AG04450 (cell line): ENCODE results near the gene EVC. TPM values are rescaled to one million over a fixed set of nuclear protein-coding genes. Genes with fewer than 3 reads are reported as not detected.

ENCODE experiments used
- CTCF ChIA-PET: fragments of 300-600, 350-600 bp; formaldehyde crosslinking; extraction: SDS; loops from one replicate; lab custom pipeline; 2022; ENCODE audit warnings: antibody characterized with exemption, inconsistent platforms; lab: Charles Lee
- POLR2A ChIA-PET: fragments of 350-600 bp; formaldehyde crosslinking; extraction: SDS; loops from one replicate; lab custom pipeline; 2021; ENCODE audit warnings: antibody characterized with exemption, inconsistent platforms; lab: Yijun Ruan, JAX
- DNase-seq: peaks from one replicate; pipeline ENCODE4 v3.0.0-alpha.2; 2011; ENCODE audit warnings: low read depth, low spot score
- H3K27ac ChIP-seq: one replicate; pipeline ENCODE4 v1.5.1; 2012; ENCODE audit warnings: low read depth, low read length, control low read depth
- H3K27me3 ChIP-seq: one replicate; pipeline ENCODE4 v1.6.0; 2012; ENCODE audit warnings: low read length; ENCODE audit not compliant: control insufficient read depth, insufficient read depth
- H3K4me3 ChIP-seq: 2 replicates; pipeline ENCODE4 v1.5.1; 2011; ENCODE audit warnings: mild to moderate bottlenecking, low read depth, low read length, control low read depth
- H3K9me3 ChIP-seq: 2 replicates; pipeline ENCODE4 v1.5.1; 2012; ENCODE audit warnings: low read length; ENCODE audit not compliant: control insufficient read depth, insufficient read depth
- CTCF ChIP-seq: IDR thresholded peaks from 2 replicates; pipeline ENCODE4 v1.5.1; 2011; ENCODE audit warnings: low read depth, low read length, control low read depth, inconsistent platforms
- polyA plus RNA-seq: library from polyadenylated mRNA; depleted of rRNA; stranded (reverse); fragments of >200 nt; gene quantifications from 2 replicates; pipeline ENCODE4 v1.2.3, GENCODE V29; 2011

EVC gene
- polyA plus RNA-seq, 1 experiment = 11.5 TPM

- ChIA-PET CTCF (no interaction called here), POLR2A (no interaction called here)
- no peak for DNase-seq
- no peak for TF ChIP-seq CTCF
- no peak overlapping the region for H3K27ac ChIP-seq
- no peaks in the 10 kb centered on the region for H3K27me3 ChIP-seq
- no peak overlapping the region for H3K4me3 ChIP-seq
- H3K9me3 ChIP-seq = peaks cover 7% of the 10 kb centered on the region; the same call in 1 of the 2 replicates
These were observed 21.9 kb upstream of the EVC start for GRCh38 chr4:5689065-5689464.

DNA sequence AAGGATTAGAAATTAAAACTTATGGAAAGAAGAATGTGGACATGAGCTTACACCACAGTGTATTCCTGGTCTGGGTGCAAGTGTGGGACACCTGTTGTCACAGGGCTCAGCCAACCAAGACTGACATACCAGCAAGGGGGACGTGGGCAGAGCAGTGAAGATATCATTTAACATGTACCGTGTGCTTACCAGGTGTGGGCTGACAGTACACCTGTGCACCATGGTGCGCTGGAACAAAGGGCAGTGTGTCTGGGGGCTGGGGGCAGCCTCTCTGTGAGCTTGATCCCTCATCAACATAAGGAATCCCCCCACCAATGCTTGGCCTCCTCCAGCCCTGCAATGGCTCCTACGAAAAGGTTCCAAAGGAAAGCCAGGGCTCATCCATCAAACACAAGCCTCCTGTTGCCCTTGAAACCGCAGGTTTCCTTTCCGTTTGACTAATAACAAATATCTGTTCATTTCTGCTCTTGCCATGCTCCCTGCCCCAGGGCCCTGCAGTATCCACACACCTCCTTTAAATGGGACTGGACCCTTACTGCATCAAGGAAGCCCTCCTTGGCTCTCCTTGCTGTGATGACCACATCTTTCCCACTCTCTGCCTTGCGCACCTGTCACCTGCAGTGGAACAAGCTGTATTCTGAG is 19.4 kb upstream of the EVC start:
- no peak for TF ChIP-seq CTCF
- H3K27me3 ChIP-seq = no peaks in the 10 kb centered on the region
- ChIA-PET POLR2A (no interaction called here), CTCF (no interaction called here)
- no peak overlapping the region for H3K4me3 ChIP-seq
- H3K27ac ChIP-seq = no peak overlapping the region
- no peak for DNase-seq
- H3K9me3 ChIP-seq = no peaks in the 10 kb centered on the region

GRCh38 chr4:5693871-5694270 is 17.1 kb upstream of the EVC start:
- Histone ChIP-seq H3K4me3 (no peak overlapping the region), H3K9me3 (no peaks in the 10 kb centered on the region), H3K27me3 (no peaks in the 10 kb centered on the region), H3K27ac (no peak overlapping the region)
- DNase-seq = no peak
- CTCF ChIA-PET = interaction anchor here (1.1 kb wide), 1 partner anchor 96 kb away, joined by 6 read pairs; no protein-coding TSS in a partner anchor
- POLR2A ChIA-PET = no interaction called here
- no peak for TF ChIP-seq CTCF

DNA sequence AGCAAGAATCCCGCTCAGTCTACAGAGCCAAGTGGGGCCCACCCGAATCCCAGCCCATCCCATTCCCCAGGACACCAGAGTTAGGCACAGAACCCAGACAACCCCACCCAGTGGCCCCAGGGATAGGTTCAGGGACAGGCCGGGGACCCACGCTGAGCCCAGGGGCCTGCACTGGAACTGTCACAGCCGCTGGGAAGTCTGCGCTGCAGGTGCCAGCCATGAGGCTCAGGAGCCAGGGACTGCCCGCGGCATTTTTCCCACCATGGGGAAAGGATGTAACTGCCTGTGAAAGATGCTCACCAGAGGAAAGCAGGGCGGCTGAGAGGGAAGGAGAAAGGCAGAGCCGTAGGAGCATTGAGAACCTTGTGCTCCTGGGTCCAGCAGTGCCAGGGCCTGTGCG is 14.7 kb upstream of the EVC start:
- no peak for TF ChIP-seq CTCF
- ChIA-PET POLR2A (no interaction called here), CTCF (no interaction called here)
- DNase-seq = no peak
- H3K27me3 ChIP-seq = no peaks in the 10 kb centered on the region
- H3K9me3 ChIP-seq = no peaks in the 10 kb centered on the region
- H3K4me3 ChIP-seq = no peak overlapping the region
- H3K27ac ChIP-seq = no peak overlapping the region

GRCh38 chr4:5700459-5700858 is 10.5 kb upstream of the EVC start:
- DNase-seq = no peak

More at GRCh38 chr4:5700459-5700858, 10.5 kb upstream of the EVC start:
- H3K4me3 ChIP-seq = no peak overlapping the region
- ChIA-PET POLR2A (no interaction called here), CTCF (no interaction called here)
- no peak for TF ChIP-seq CTCF
- H3K27me3 ChIP-seq = no peaks in the 10 kb centered on the region
- H3K9me3 ChIP-seq = no peaks in the 10 kb centered on the region
- no peak overlapping the region for H3K27ac ChIP-seq
